Measurements from ENCODE around the gene CACNA2D2.

Gene CACNA2D2

DNA sequence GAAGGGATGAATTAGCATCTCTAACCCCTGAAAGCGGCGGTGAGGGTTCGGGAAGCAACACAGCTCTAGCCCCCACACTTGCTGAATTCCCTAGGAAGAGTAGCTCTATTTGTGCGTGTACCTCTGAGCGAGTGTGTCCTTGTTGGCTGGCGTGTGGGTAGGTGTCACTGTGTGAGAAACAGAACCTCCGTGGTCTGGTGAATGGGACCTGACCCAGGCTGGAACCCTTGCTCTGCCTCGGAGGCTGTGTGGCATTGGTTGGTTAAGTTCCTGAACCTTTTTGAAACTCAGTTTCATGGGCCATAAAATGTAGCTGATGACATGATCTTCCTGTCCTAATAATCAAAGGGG lies 143.7 kb downstream of the CACNA2D2 start:
- no peak for FAIRE-seq

GRCh38 chr3:50358911-50359759 lies 144.3 kb downstream of the CACNA2D2 start, which contains the start of gene TMEM115:
Gene TMEM115, minus strand, starts transcription at chr3:50359521. Its CDS starts 458 bp downstream, at chr3:50359063.
- peak; percentile 98 for FAIRE-seq

GRCh38 chr3:50358355-50358910 lies 145.0 kb downstream of the CACNA2D2 start:
- FAIRE-seq, result no peak

GRCh38 chr3:50357481-50357880 lies 146.0 kb downstream of the CACNA2D2 start:
- FAIRE-seq, result no peak

- no peak for FAIRE-seq
Observed at GRCh38 chr3:50356553-50356952, 146.9 kb downstream of the CACNA2D2 start.

DNA sequence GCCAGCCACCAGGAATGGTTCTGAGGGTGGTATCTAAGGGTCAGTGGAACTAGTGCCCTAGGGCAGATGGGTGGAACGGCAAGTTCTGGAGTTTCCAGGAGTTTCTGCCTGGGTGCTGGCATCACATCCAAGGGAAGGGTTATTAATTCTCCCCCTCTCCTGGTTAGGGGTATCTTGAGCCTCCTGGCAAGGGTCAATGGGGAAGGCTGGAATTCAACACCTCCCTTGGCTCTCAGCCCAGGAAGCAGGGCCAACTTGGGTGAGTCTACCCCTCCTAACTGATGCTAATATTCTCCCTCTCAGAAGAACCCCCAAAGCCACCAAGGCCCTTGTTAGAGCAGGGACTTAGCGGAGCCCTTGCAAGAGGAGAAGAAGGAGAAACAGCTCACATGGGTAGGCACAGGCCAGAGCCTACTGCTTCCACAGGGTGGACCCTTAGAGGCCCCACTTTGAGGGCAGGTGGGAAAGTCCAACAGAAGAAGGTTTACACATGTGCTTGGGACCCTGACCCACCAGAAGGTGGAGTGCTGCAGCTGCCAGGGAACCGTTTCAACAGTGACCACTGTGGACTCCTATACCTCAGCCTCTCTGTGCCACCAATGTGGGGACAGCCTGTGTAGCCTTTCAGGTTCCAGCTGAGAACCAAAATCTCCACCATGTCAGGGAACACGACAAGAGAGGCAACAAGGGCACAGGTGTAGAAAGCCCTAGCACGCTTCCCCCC lies 147.4 kb downstream of the CACNA2D2 start:
- FAIRE-seq, result no peak

DNA sequence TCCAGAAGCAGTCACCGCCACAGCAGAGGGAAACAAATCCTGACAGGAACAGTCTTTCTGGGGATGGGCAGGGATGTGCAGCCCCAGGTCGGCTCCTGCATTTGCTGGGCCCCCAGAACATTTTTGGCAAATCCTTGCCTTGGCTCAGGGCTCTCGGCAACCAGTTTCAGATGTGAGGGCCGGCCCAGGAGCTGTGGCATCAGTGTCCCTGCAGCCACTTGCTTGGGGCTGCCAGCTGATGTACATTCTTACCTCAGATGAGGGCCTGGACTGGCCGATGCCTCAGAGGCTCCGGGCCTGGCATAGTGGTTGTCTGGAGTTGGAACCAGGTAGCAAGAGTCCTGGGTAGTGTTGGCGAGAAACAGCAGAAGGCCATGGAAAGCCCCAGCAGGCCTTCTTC lies 148.6 kb downstream of the CACNA2D2 start:
- FAIRE-seq, result no peak

GRCh38 chr3:50354186-50354764 lies 149.2 kb downstream of the CACNA2D2 start:
- no peak for FAIRE-seq

DNA sequence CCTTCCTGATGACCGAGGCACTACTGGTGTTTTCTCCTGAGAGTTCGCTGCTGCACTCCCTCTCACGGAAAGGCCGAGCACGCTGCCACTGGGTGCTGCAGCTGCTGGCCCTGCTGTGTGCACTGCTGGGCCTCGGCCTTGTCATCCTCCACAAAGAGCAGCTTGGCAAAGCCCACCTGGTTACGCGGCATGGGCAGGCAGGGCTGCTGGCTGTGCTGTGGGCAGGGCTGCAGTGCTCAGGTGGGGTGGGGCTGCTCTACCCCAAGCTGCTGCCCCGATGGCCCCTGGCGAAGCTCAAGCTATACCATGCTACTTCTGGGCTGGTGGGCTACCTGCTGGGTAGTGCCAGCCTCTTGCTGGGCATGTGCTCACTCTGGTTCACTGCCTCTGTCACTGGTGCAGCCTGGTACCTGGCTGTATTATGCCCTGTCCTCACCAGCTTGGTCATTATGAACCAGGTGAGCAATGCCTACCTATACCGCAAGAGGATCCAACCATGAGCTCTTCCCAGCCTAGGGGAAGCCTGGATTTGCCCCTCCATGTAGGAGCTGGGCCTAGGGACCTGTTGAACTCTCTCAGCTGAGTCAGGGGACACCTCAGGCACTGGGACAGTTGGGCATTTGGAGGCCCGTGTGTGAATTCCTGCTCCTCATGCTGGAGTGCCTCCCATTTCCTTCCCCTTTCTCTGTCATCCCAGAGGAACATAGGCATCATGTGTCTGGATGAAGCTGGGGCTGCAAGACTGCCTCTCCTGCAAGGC lies 150.0 kb downstream of the CACNA2D2 start:
- no peak for FAIRE-seq

DNA sequence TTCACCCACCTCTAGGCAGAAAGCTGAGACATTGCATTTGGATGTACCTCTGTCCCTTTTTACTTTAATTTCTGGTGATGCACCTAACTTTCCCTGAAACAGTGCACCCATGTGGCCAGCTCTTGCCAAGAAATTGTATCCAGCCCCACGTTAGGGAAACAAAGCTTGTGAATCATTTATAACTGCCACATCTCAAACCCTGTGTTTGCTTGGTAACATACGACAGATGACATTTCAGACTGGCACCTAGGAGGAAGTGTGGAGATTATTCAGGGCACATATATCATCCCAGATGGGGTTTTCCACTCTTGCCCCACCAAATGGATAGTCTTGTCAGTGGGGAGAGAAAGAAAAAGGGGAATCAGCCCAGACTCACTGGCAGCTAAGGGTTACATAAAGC lies 150.7 kb downstream of the CACNA2D2 start:
- no peak for FAIRE-seq

DNA sequence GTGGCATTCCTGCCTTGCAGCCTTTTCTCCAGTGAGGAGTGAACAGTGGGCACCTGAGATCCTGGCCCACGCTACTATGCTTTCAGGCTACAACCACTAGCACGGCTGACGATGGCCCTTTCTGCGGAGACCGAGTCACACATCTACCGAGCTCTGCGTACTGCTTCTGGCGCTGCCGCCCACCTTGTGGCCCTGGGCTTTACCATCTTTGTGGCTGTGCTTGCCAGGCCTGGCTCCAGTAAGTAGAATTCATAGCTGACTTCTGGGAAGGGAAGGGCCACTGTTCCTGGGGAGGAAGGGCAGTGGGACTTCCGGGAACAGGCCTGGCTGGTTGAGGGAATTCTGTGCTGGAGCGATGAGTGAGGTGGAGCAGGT lies 152.1 kb downstream of the CACNA2D2 start:
- no peak for FAIRE-seq

DNA sequence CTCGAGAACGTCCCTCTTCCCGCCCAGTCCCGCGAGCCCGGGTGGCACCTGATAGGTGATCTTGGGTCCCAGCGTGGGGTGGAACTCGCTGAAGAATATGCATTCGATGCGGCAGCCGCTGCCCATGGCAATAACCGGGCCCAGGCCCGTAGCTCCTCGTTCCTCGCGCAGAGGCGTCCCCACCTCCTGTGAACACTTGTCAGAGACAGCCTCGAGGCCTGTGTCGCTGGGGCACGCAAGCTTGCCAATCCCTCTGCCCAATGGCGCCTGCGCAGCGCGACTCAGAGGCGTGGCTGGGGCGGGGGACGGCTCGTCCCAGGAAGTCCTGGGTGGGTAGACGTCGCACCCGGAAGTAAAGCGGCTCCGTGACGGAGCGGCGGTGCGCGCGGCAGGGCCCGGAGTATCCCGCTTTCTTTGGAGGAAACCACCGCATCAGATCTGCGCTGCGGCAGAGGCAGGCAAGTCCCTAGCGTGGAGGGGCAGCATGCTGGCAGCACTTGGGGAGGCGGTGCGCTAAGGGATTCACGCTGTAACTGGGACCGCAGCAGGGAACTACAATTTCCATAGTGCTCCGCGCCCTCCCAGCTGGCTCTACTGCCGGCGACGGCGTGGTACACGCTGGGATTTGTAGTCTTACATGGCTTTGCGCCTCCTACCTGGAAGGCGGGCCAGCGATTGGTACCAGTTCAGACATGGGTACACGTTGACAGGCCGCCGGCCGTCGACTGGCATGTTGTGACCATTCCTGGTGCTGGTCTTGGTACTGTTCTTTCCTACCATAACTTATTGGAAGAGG lies 152.7 kb downstream of the CACNA2D2 start, which contains the start of the genes CYB561D2 and NPRL2:
TSS of gene CYB561D2 (plus strand) at position 336 of the 796 bp plus-strand sequence. CDS start 572 bp downstream, outside the sequence.
TSS of gene NPRL2 (minus strand) at position 249 of the 796 bp plus-strand sequence. CDS start at position 126, 123 bp downstream.
- FAIRE-seq, result peak; percentile 23

- no peak for FAIRE-seq
Observed at GRCh38 chr3:50350213-50350526, 153.3 kb downstream of the CACNA2D2 start.

DNA sequence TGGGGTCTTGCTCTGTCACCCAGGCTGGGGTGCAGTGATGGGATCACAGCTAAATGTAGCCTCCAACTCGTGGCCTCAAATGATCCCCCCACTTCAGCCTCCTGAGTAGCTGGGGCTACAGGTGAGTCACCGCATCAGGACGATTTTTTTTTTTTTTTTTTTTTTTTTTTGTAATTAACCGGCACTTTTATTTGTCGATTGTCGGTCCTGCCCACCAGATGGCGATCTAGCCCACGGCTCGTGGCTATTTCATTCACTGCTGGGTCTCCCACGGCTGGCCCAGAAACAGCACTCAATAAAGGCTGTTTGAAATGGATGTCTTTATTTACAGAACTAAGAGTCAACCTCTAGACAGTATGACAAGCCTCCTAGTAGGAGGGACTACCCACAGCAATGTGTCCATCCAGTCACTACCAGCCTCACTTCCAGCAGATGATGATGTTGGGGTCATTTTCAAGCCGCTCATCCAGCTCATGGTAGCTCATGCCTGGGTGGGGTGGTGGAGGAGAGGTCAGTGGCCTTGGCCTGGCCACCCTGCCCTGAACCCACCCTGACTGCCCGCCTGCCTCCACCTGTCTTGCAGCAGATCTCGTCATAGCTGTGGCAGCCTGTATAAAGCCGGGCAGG lies 156.1 kb downstream of the CACNA2D2 start:
- peak; percentile 82 for FAIRE-seq

- FAIRE-seq, result no peak
Observed at GRCh38 chr3:50345586-50346234, 157.7 kb downstream of the CACNA2D2 start, which contains the start of gene ZMYND10. Gene ZMYND10, minus strand, starts transcription at chr3:50345732. Its CDS starts 153 bp downstream, at chr3:50345579.

GRCh38 chr3:50345008-50345407 lies 158.4 kb downstream of the CACNA2D2 start:
- FAIRE-seq, result no peak

DNA sequence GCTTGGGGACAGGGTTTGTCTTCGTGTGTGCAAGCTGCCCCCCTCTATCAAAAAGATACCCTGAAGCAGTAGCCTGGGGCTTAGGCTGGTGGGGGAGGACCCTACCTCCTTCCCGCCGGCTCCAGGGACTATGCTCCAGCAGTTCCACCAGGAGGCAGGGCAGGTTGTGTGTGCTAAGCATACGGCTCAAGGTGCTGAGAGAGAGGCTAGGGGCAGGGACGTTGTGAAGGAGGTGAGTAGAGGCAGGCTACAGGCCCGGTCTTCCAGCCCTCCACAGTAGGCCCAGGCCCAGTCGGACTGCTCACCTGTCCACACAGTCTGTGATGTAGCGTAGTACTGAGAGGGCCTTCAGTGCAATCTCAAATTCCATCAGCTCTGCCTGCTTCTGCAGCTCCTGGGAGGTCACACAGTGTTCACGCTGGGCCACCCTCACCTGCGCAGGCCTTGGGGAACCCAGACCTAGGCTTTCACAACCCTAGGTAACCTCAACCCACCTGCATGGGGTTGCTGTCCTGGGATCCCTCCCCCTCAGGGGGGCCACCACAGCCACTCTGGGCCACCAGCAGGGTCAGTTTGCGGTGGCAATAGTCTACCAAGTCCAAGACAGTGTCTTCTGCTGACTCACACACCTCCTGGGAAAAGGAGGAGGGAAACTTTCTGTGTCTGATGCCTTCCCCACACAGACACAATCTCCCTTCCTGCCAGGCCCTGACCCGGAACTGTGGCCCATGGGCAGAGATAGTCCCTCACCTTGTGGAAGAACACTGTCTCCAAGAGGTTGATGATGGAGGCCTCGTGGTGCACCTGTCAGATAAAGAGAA lies 160.4 kb downstream of the CACNA2D2 start:
- no peak for FAIRE-seq

- FAIRE-seq, result no peak
Observed at GRCh38 chr3:50341996-50342650, 161.3 kb downstream of the CACNA2D2 start.

DNA sequence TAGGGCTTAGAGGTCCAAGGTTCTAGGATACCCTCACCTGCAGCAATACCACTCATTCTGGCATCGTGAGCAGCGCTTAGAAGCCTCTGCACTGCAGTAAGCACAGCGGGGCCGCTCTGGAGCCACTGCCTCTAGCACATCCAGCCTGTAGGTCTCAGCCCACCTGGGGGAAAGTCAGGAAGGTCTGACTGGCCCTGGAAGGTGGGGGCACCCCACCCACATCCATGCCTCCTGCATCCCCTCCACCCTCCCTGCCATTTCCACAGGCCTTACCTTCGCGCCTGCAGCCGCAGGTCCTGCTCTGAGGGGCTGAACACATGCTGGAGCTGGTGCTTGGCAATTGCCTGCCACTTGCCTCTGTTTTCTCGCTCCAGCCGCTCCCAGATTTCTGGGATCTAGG lies 161.9 kb downstream of the CACNA2D2 start:
- no peak for FAIRE-seq
